ENCODE measurements around the gene PCBP4. TPM values are rescaled to one million over a fixed set of nuclear protein-coding genes. Genes with fewer than 3 reads are reported as not detected.

Gene PCBP4
- total RNA-seq (48.0 TPM), polyA plus RNA-seq (ENCODE audit: insufficient read depth in 1 of 8, insufficient read length in 8 of 8, low replicate concordance in 1 of 8) (10 to 100 TPM; 61.8 to 91.3 (median 74.4) TPM)
- long read RNA-seq, donor 1, partial matches to known transcripts = 6 of 7 reads
- long read RNA-seq, donor 1, other reads (novel, unspliced or antisense) = 0 of 7 reads
- long read RNA-seq, donor 2 = 0 reads
- long read RNA-seq, donor 3, partial matches to known transcripts = 0 of 5 reads
- long read RNA-seq, donor 3, other reads (novel, unspliced or antisense) = 0 of 5 reads
- long read RNA-seq, donor 4, partial matches to known transcripts = 0 of 2 reads
- long read RNA-seq, donor 4, other reads (novel, unspliced or antisense) = 0 of 2 reads
- long read RNA-seq, donor 5, partial matches to known transcripts = 5 of 18 reads
- long read RNA-seq, donor 5, other reads (novel, unspliced or antisense) = 10 of 18 reads
- long read RNA-seq, donor 6, transcript PCBP4-202 (13 exons, 2,015 nt) = major isoform, 9 of 9 reads
- long read RNA-seq, donor 6, partial matches to known transcripts = 0 of 9 reads
- long read RNA-seq, donor 6, other reads (novel, unspliced or antisense) = 0 of 9 reads
- long read RNA-seq, donor 7, partial matches to known transcripts = 6 of 8 reads
- long read RNA-seq, donor 7, other reads (novel, unspliced or antisense) = 0 of 8 reads
- long read RNA-seq, donor 8, partial matches to known transcripts = 0 of 2 reads
- long read RNA-seq, donor 8, other reads (novel, unspliced or antisense) = 0 of 2 reads
- long read RNA-seq, donor 9, partial matches to known transcripts = 0 of 2 reads
- long read RNA-seq, donor 9, other reads (novel, unspliced or antisense) = 0 of 2 reads
- long read RNA-seq, donor 10, partial matches to known transcripts = 0 of 1 reads
- long read RNA-seq, donor 10, other reads (novel, unspliced or antisense) = 0 of 1 reads
- long read RNA-seq, donor 11, partial matches to known transcripts = 0 of 1 reads
- long read RNA-seq, donor 11, other reads (novel, unspliced or antisense) = 0 of 1 reads

GRCh38 chr3:51967384-51968169 lies at the start of gene PCBP4:
Gene PCBP4, minus strand, starts transcription at chr3:51967454. Its CDS starts 6,214 bp downstream, at chr3:51961240.
- Histone ChIP-seq H3K4me1 (ENCODE audit: control insufficient read depth, insufficient read depth, low read length) (peaks cover 63% of the 10 kb centered on the region), H3K4me3 (ENCODE audit: low read length) (peak within 1 kb of the TSS; percentile 78), H3K27ac (ENCODE audit: low read length) (peak within 1 kb of the TSS; percentile 85), H3K27me3 (ENCODE audit: control insufficient read depth, insufficient read depth, low read length) (no peaks in the 10 kb centered on the region), H3K9me3 (replicated peaks; ENCODE audit: control insufficient read depth, low read depth, low read length) (no peaks in the 10 kb centered on the region), H3K36me3 (ENCODE audit: control insufficient read depth, insufficient read depth, low read length) (peaks cover 13% of the 10 kb centered on the region)
- WGBS (ENCODE audit: insufficient coverage) = under 1% methylated on average over 58 of the region's 90 CpGs
- DNase-seq = peak; percentile 86

GRCh38 chr3:52015438-52016228 lies 48.4 kb upstream of the PCBP4 start:
- no peak for DNase-seq
- Histone ChIP-seq H3K36me3 (ENCODE audit: control insufficient read depth, insufficient read depth, low read length) (no peaks in the 10 kb centered on the region), H3K4me1 (ENCODE audit: control insufficient read depth, insufficient read depth, low read length) (peaks cover 45% of the 10 kb centered on the region), H3K27me3 (ENCODE audit: control insufficient read depth, insufficient read depth, low read length) (no peaks in the 10 kb centered on the region), H3K4me3 (ENCODE audit: low read length) (no peak overlapping the region), H3K9me3 (replicated peaks; ENCODE audit: control insufficient read depth, low read depth, low read length) (no peaks in the 10 kb centered on the region), H3K27ac (ENCODE audit: low read length) (no peak overlapping the region)
- WGBS (ENCODE audit: insufficient coverage) = 75% methylated on average over 11 of the region's 13 CpGs

- H3K4me1 ChIP-seq (ENCODE audit: control insufficient read depth, insufficient read depth, low read length) = peaks cover 35% of the 10 kb centered on the region
Measured at GRCh38 chr3:52014613-52015012, 47.4 kb upstream of the PCBP4 start.

GRCh38 chr3:52013802-52014598 lies 46.7 kb upstream of the PCBP4 start:
- Histone ChIP-seq H3K4me1 (ENCODE audit: control insufficient read depth, insufficient read depth, low read length) (peaks cover 29% of the 10 kb centered on the region), H3K27me3 (ENCODE audit: control insufficient read depth, insufficient read depth, low read length) (no peaks in the 10 kb centered on the region), H3K9me3 (replicated peaks; ENCODE audit: control insufficient read depth, low read depth, low read length) (no peaks in the 10 kb centered on the region), H3K27ac (ENCODE audit: low read length) (no peak overlapping the region), H3K36me3 (ENCODE audit: control insufficient read depth, insufficient read depth, low read length) (no peaks in the 10 kb centered on the region), H3K4me3 (ENCODE audit: low read length) (no peak overlapping the region)
- 78% methylated on average over 6 of the region's 6 CpGs for WGBS (ENCODE audit: insufficient coverage)
- DNase-seq = no peak

More at GRCh38 chr3:52014613-52015012, 47.4 kb upstream of the PCBP4 start:
- H3K27ac ChIP-seq (ENCODE audit: low read length) = no peak overlapping the region
- no peaks in the 10 kb centered on the region for H3K9me3 ChIP-seq (replicated peaks; ENCODE audit: control insufficient read depth, low read depth, low read length)
- no peak for DNase-seq
- WGBS (ENCODE audit: insufficient coverage) = 80% methylated on average over 6 of the region's 8 CpGs
- H3K36me3 ChIP-seq (ENCODE audit: control insufficient read depth, insufficient read depth, low read length) = no peaks in the 10 kb centered on the region
- H3K27me3 ChIP-seq (ENCODE audit: control insufficient read depth, insufficient read depth, low read length) = no peaks in the 10 kb centered on the region
- H3K4me3 ChIP-seq (ENCODE audit: low read length) = no peak overlapping the region

- no peaks in the 10 kb centered on the region for H3K36me3 ChIP-seq (ENCODE audit: control insufficient read depth, insufficient read depth, low read length)
- no peak overlapping the region for H3K4me3 ChIP-seq (ENCODE audit: low read length)
- peaks cover 23% of the 10 kb centered on the region for H3K4me1 ChIP-seq (ENCODE audit: control insufficient read depth, insufficient read depth, low read length)
- no peak overlapping the region for H3K27ac ChIP-seq (ENCODE audit: low read length)
- H3K9me3 ChIP-seq (replicated peaks; ENCODE audit: control insufficient read depth, low read depth, low read length) = no peaks in the 10 kb centered on the region
- no peaks in the 10 kb centered on the region for H3K27me3 ChIP-seq (ENCODE audit: control insufficient read depth, insufficient read depth, low read length)
- DNase-seq = no peak
- 62% methylated on average over 7 of the region's 7 CpGs for WGBS (ENCODE audit: insufficient coverage)
Measured at GRCh38 chr3:52012699-52013098, 45.4 kb upstream of the PCBP4 start.

- H3K9me3 ChIP-seq (replicated peaks; ENCODE audit: control insufficient read depth, low read depth, low read length) = no peaks in the 10 kb centered on the region
- peaks cover 22% of the 10 kb centered on the region for H3K4me1 ChIP-seq (ENCODE audit: control insufficient read depth, insufficient read depth, low read length)
- H3K27me3 ChIP-seq (ENCODE audit: control insufficient read depth, insufficient read depth, low read length) = no peaks in the 10 kb centered on the region
- H3K27ac ChIP-seq (ENCODE audit: low read length) = no peak overlapping the region
- H3K36me3 ChIP-seq (ENCODE audit: control insufficient read depth, insufficient read depth, low read length) = no peaks in the 10 kb centered on the region
- no peak overlapping the region for H3K4me3 ChIP-seq (ENCODE audit: low read length)
- DNase-seq = no peak
Measured at GRCh38 chr3:52010431-52010830, 43.2 kb upstream of the PCBP4 start.

- WGBS (ENCODE audit: insufficient coverage) = no CpG with 5 or more reads among the region's 4 CpGs
- H3K27me3 ChIP-seq (ENCODE audit: control insufficient read depth, insufficient read depth, low read length) = peaks cover 2% of the 10 kb centered on the region
- peaks cover 36% of the 10 kb centered on the region for H3K4me1 ChIP-seq (ENCODE audit: control insufficient read depth, insufficient read depth, low read length)
- DNase-seq = no peak
- H3K36me3 ChIP-seq (ENCODE audit: control insufficient read depth, insufficient read depth, low read length) = no peaks in the 10 kb centered on the region
- no peak overlapping the region for H3K27ac ChIP-seq (ENCODE audit: low read length)
- H3K9me3 ChIP-seq (replicated peaks; ENCODE audit: control insufficient read depth, low read depth, low read length) = no peaks in the 10 kb centered on the region
- H3K4me3 ChIP-seq (ENCODE audit: low read length) = no peak overlapping the region
Measured at GRCh38 chr3:52007291-52007690, 40.0 kb upstream of the PCBP4 start.

- 75% methylated on average over 2 of the region's 6 CpGs for WGBS (ENCODE audit: insufficient coverage)
- H3K4me1 ChIP-seq (ENCODE audit: control insufficient read depth, insufficient read depth, low read length) = peaks cover 37% of the 10 kb centered on the region
Measured at GRCh38 chr3:52006820-52007133, 39.5 kb upstream of the PCBP4 start.

More at GRCh38 chr3:52006820-52007133, 39.5 kb upstream of the PCBP4 start:
- no peaks in the 10 kb centered on the region for H3K36me3 ChIP-seq (ENCODE audit: control insufficient read depth, insufficient read depth, low read length)
- no peak for DNase-seq
- H3K9me3 ChIP-seq (replicated peaks; ENCODE audit: control insufficient read depth, low read depth, low read length) = no peaks in the 10 kb centered on the region
- no peak overlapping the region for H3K4me3 ChIP-seq (ENCODE audit: low read length)
- H3K27ac ChIP-seq (ENCODE audit: low read length) = no peak overlapping the region
- peaks cover 2% of the 10 kb centered on the region for H3K27me3 ChIP-seq (ENCODE audit: control insufficient read depth, insufficient read depth, low read length)

All from muscle of leg (tissue), 16 donors.